ENCODE results near the gene MRPS12.

DNA sequence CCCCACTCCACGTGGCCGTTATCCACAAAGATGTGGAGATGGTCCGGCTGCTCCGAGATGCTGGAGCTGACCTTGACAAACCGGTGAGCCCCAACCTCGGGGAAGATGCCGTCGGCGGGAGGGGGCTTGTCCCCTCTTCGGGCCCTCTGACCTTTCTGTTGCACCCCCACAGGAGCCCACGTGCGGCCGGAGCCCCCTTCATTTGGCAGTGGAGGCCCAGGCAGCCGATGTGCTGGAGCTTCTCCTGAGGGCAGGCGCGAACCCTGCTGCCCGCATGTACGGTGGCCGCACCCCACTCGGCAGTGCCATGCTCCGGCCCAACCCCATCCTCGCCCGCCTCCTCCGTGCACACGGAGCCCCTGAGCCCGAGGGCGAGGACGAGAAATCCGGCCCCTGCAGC is 23.5 kb upstream of the MRPS12 start:
- TF ChIP-seq, protein P1, sequence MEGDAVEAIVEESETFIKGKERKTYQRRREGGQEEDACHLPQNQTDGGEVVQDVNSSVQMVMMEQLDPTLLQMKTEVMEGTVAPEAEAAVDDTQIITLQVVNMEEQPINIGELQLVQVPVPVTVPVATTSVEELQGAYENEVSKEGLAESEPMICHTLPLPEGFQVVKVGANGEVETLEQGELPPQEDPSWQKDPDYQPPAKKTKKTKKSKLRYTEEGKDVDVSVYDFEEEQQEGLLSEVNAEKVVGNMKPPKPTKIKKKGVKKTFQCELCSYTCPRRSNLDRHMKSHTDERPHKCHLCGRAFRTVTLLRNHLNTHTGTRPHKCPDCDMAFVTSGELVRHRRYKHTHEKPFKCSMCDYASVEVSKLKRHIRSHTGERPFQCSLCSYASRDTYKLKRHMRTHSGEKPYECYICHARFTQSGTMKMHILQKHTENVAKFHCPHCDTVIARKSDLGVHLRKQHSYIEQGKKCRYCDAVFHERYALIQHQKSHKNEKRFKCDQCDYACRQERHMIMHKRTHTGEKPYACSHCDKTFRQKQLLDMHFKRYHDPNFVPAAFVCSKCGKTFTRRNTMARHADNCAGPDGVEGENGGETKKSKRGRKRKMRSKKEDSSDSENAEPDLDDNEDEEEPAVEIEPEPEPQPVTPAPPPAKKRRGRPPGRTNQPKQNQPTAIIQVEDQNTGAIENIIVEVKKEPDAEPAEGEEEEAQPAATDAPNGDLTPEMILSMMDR (IDR thresholded peaks at IDR 0.05), result no peak
- no peak for TF ChIP-seq POLR2A (IDR thresholded peaks at IDR 0.05)
